ENCODE data around the gene TUT4. TPM values are rescaled to one million over a fixed set of nuclear protein-coding genes. Genes with fewer than 3 reads are reported as not detected.
"Not testable (repeated sequence)": the region's sequence is repeated elsewhere in the genome, so short reads cannot be mapped to it uniquely, and the experiment has no call there.

Gene TUT4
- total RNA-seq, 4 donors from 2014 or later: 56.9 to 232 (median 67.9) TPM

DNA sequence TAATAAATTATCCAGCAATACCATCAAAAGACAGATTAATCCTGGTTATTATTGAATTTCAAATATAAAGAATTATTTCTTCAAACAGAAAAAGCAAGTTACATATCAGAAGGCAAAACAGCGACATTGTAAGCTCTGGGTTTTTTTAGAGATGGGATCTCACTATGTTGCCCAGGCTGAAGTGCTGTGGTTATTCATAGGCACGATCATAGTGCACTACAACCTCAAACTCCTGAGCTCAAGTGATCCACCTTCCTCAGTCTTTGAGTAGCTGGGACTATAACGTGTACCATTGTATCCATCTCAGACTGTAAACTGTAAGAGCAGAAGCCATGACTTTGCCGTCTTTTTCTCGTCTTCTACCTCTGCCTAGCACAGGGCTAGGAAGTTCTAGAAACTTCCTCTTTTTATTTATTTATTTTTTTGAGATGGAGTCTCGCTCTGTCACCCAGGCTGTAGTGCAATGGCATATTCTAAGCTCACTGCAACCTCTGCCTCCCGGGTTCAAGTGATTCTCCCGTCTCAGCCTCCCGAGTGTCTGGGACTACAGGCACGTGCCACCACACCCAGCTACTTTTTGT, 29.3 kb upstream of the TUT4 start:
- H3K36me3 ChIP-seq: no peaks in the 10 kb centered on the region
- 93% methylated on average over 10 of the region's 10 CpGs for WGBS
- H3K4me3 ChIP-seq: no peak overlapping the region
- no peak for DNase-seq (ENCODE audit: low spot score in 2 of 2)
- TF ChIP-seq EP300 (IDR thresholded peaks at IDR 0.05) (no peak), POLR2A (IDR thresholded peaks at IDR 0.05) (no peak), POLR2AphosphoS5 (IDR thresholded peaks at IDR 0.05) (no peak)
- TF ChIP-seq, protein P1, sequence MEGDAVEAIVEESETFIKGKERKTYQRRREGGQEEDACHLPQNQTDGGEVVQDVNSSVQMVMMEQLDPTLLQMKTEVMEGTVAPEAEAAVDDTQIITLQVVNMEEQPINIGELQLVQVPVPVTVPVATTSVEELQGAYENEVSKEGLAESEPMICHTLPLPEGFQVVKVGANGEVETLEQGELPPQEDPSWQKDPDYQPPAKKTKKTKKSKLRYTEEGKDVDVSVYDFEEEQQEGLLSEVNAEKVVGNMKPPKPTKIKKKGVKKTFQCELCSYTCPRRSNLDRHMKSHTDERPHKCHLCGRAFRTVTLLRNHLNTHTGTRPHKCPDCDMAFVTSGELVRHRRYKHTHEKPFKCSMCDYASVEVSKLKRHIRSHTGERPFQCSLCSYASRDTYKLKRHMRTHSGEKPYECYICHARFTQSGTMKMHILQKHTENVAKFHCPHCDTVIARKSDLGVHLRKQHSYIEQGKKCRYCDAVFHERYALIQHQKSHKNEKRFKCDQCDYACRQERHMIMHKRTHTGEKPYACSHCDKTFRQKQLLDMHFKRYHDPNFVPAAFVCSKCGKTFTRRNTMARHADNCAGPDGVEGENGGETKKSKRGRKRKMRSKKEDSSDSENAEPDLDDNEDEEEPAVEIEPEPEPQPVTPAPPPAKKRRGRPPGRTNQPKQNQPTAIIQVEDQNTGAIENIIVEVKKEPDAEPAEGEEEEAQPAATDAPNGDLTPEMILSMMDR (IDR thresholded peaks at IDR 0.05): no peak
- no peak overlapping the region for H3K27ac ChIP-seq
- H3K9me3 ChIP-seq: no peaks in the 10 kb centered on the region
- H3K27me3 ChIP-seq: no peaks in the 10 kb centered on the region
- no peaks in the 10 kb centered on the region for H3K4me1 ChIP-seq

DNA sequence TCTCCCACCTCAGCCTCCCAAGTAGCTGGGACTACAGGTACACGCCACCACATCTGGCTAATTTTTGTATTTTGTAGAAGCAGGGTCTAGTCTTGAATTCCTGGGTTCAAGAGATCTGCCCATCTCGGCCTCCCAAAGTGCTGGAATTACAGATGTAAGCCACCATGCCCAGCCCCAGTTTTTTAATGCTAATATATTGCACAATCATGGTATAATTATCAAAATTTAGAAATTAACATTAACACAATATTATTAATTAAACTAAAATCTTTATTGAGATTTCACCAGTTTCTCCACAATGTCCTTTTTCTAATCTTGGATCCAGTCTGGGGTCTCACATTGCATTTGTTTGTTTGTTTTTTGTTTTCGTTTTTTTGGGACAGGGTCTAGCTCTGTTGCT, 27.4 kb upstream of the TUT4 start:
- no peaks in the 10 kb centered on the region for H3K4me1 ChIP-seq
- no peak for DNase-seq (ENCODE audit: low spot score in 2 of 2)
- H3K27me3 ChIP-seq: no peaks in the 10 kb centered on the region
- WGBS: 90% methylated on average over 3 of the region's 3 CpGs
- no peaks in the 10 kb centered on the region for H3K36me3 ChIP-seq
- no peaks in the 10 kb centered on the region for H3K9me3 ChIP-seq
- no peak overlapping the region for H3K27ac ChIP-seq
- H3K4me3 ChIP-seq: no peak overlapping the region
- TF ChIP-seq, protein P1 (IDR thresholded peaks at IDR 0.05): no peak
- no peak for TF ChIP-seq POLR2AphosphoS5 (IDR thresholded peaks at IDR 0.05)
- TF ChIP-seq EP300 (IDR thresholded peaks at IDR 0.05): no peak
- TF ChIP-seq POLR2A (IDR thresholded peaks at IDR 0.05): no peak

DNA sequence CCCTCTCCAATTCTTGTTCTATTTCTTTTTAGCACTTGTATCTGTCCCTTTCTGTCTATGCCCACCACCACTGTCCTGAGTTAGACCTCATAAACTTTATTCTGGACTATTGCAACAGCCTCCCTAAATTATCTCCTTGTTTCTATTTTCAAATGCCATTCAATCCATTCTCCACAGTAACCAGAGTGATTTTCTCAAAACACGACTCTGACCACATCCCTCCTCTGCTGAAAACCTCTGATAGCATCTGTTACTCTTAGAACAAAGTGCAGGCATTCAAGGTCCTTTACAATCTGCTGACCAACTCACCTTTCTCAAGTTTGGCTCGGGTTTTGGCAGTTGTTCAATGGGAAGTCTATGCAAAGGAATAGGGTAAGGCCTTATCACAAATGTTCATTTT, 26.5 kb upstream of the TUT4 start:
- TF ChIP-seq POLR2A (IDR thresholded peaks at IDR 0.05) (no peak), POLR2AphosphoS5 (IDR thresholded peaks at IDR 0.05) (no peak), EP300 (IDR thresholded peaks at IDR 0.05) (no peak)
- TF ChIP-seq, protein P1 (IDR thresholded peaks at IDR 0.05): no peak
- WGBS: 61% methylated on average over 2 of the region's 2 CpGs
- H3K27ac ChIP-seq: no peak overlapping the region

DNA sequence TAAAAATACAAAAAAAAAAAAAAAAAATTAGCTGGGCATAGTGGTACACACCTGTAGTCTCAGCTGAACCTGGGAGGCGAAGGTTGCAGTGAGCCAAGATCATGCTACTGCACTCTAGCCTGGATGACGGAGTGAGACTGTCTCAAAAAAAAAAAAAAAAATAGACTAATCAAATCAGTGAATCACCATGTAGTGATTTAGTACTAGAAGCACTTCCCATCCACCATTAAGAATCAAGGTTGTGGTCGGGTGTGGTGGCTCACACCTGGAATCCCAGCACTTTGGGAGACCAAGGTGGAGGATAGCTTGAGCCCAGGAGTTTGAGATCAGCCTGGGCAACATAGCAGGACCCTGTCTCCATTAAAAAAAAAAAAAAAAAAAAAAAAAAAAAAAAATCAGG, 25.2 kb upstream of the TUT4 start:
- H3K27ac ChIP-seq; DNase-seq (ENCODE audit: low spot score in 2 of 2); H3K4me3 ChIP-seq; H3K4me1 ChIP-seq; H3K9me3 ChIP-seq; H3K27me3 ChIP-seq; H3K36me3 ChIP-seq: not testable (repeated sequence)
- 68% methylated on average over 3 of the region's 3 CpGs for WGBS

More for the DNA sequence above, 26.5 kb upstream of the TUT4 start:
- no peaks in the 10 kb centered on the region for H3K36me3 ChIP-seq
- H3K9me3 ChIP-seq: no peaks in the 10 kb centered on the region
- no peak for DNase-seq (ENCODE audit: low spot score in 2 of 2)
- peaks cover 5% of the 10 kb centered on the region for H3K4me1 ChIP-seq
- H3K4me3 ChIP-seq: no peak overlapping the region
- no peaks in the 10 kb centered on the region for H3K27me3 ChIP-seq

DNA sequence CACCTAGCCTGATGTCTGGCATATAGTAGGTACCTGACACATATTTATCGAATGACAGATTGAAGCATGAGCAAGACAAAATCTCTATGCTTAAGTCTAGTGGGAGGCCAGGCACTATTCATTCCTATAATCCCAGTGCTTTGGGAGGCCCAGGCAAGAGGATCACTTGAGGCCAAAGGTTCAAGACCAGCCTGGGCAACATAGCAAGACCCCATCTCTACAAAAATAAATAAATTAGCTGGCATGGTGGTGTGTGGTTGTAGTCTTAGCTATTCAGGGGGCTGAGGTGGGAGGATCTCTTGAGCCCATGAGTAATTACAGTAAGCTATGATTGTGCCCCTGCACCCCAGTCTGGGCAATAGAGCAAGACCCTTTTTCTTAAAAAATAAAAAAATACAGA, 23.2 kb upstream of the TUT4 start:
- Histone ChIP-seq H3K27ac (no peak overlapping the region), H3K4me3 (no peak overlapping the region), H3K4me1 (peaks cover 10% of the 10 kb centered on the region), H3K9me3 (no peaks in the 10 kb centered on the region), H3K36me3 (no peaks in the 10 kb centered on the region), H3K27me3 (no peaks in the 10 kb centered on the region)
- WGBS: 95% methylated on average over 1 of the region's 1 CpG
- DNase-seq (ENCODE audit: low spot score in 2 of 2): no peak
- no peak for TF ChIP-seq POLR2A (IDR thresholded peaks at IDR 0.05)
- no peak for TF ChIP-seq POLR2AphosphoS5 (IDR thresholded peaks at IDR 0.05)
- TF ChIP-seq, protein P1 (IDR thresholded peaks at IDR 0.05): no peak
- TF ChIP-seq EP300 (IDR thresholded peaks at IDR 0.05): no peak

DNA sequence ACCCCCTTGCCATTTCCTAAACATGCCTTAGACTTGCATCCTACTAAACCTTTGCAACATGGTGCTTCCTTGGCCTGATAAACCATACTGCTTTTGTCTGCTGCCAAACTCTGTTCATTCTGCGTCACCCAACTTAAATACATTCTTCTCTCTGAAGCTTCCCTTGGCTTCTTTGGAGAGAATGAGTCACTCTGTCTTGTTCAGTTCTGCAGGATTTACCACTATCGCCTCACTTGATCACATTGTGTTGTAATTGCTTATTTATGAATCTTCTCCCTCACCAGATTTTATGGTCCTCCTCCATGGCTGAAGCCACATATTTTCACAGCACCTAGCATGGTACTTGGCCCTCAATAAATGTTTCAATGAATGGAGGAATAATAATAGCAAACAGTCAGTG, 21.7 kb upstream of the TUT4 start:
- no peak for DNase-seq (ENCODE audit: low spot score in 2 of 2)
- no peaks in the 10 kb centered on the region for H3K36me3 ChIP-seq
- peaks cover 10% of the 10 kb centered on the region for H3K4me1 ChIP-seq
- H3K9me3 ChIP-seq: no peaks in the 10 kb centered on the region
- peak in 1 of 3 donors; percentile 52 for TF ChIP-seq POLR2AphosphoS5 (IDR thresholded peaks at IDR 0.05)
- TF ChIP-seq POLR2A (IDR thresholded peaks at IDR 0.05): no peak
- TF ChIP-seq, protein P1 (IDR thresholded peaks at IDR 0.05): no peak
- TF ChIP-seq EP300 (IDR thresholded peaks at IDR 0.05): no peak
- WGBS: 27% methylated on average over 2 of the region's 2 CpGs
- H3K27me3 ChIP-seq: no peaks in the 10 kb centered on the region
- H3K27ac ChIP-seq: no peak overlapping the region
- H3K4me3 ChIP-seq: no peak overlapping the region

All from suprapubic skin (tissue), 4 donors.